ENCODE results near the gene LIN7A.

DNA sequence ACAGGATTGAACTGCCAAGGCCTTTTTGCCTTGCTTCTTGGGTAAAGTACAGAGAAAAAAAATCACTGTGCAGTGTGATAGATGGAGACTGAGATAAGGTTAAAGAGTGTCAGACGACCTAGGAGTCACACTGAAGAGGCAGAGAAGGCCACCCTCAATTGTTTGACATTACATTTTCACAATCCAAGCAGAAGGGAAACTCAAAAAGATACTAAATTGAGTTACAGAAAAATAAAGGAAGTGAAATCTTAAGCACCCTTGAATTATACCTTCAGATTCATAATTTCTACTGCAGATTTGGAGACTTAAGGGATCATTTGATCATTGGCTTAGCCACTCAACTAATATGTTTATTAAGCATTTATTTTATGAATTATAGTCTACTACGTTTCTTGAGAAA is 123.9 kb downstream of the LIN7A start:
- TF ChIP-seq, protein P1, sequence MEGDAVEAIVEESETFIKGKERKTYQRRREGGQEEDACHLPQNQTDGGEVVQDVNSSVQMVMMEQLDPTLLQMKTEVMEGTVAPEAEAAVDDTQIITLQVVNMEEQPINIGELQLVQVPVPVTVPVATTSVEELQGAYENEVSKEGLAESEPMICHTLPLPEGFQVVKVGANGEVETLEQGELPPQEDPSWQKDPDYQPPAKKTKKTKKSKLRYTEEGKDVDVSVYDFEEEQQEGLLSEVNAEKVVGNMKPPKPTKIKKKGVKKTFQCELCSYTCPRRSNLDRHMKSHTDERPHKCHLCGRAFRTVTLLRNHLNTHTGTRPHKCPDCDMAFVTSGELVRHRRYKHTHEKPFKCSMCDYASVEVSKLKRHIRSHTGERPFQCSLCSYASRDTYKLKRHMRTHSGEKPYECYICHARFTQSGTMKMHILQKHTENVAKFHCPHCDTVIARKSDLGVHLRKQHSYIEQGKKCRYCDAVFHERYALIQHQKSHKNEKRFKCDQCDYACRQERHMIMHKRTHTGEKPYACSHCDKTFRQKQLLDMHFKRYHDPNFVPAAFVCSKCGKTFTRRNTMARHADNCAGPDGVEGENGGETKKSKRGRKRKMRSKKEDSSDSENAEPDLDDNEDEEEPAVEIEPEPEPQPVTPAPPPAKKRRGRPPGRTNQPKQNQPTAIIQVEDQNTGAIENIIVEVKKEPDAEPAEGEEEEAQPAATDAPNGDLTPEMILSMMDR (IDR thresholded peaks at IDR 0.05; ENCODE audit: poor library complexity), result no peak
- TF ChIP-seq EZH2phosphoT487 (IDR thresholded peaks at IDR 0.05; ENCODE audit: low read depth, severe bottlenecking, unreplicated experiment) (no peak), EZH2 (IDR thresholded peaks at IDR 0.05; ENCODE audit: borderline replicate concordance) (no peak)
